Suprapubic skin (tissue), 4 donors: ENCODE data around the gene PAK5. TPM values are rescaled to one million over a fixed set of nuclear protein-coding genes. Genes with fewer than 3 reads are reported as not detected.

ENCODE experiments used
- DNase-seq, 2 donors: peaks; one replicate each; pipeline ENCODE4 v3.0.0-alpha.2; 2019; ENCODE audit warnings: low spot score in 2 of 2
- H3K27ac ChIP-seq: fragments of 200-600 bp; sonication (generic); one replicate; pipeline ENCODE4 v1.5.1; 2019
- H3K27me3 ChIP-seq: fragments of 200-600 bp; sonication (generic); one replicate; pipeline ENCODE4 v1.5.1; 2019
- H3K36me3 ChIP-seq: fragments of 200-600 bp; sonication (generic); one replicate; pipeline ENCODE4 v1.5.1; 2019
- H3K4me1 ChIP-seq: fragments of 200-600 bp; sonication (generic); one replicate; pipeline ENCODE4 v1.5.1; 2019
- H3K4me3 ChIP-seq: fragments of 200-600 bp; sonication (generic); one replicate; pipeline ENCODE4 v1.5.1; 2019; ENCODE audit warnings: mild to moderate bottlenecking
- H3K9me3 ChIP-seq: fragments of 200-600 bp; sonication (generic); one replicate; pipeline ENCODE4 v1.5.1; 2019
- CTCF ChIP-seq, 2 donors: fragments of 200-600 bp in 1 of 2; fragments of 450-650 bp in 1 of 2; sonication (generic) in 1 of 2; IDR thresholded peaks; one replicate each; pipeline ENCODE4 v1.5.1; 2016 to 2019; ENCODE audit warnings: antibody characterized with exemption in 2 of 2, mild to moderate bottlenecking in 1 of 2, moderate library complexity in 1 of 2
- EP300 ChIP-seq: sonication (generic); formaldehyde crosslinking; IDR thresholded peaks from one replicate; pipeline ENCODE4 v1.6.1; 2017; ENCODE audit warnings: antibody characterized with exemption
- POLR2A ChIP-seq, 2 donors: fragments of 450-650 bp; IDR thresholded peaks; one replicate each; pipeline ENCODE4 v1.6.1; 2017; ENCODE audit warnings: antibody characterized with exemption in 2 of 2, mild to moderate bottlenecking in 2 of 2, moderate library complexity in 2 of 2
- POLR2AphosphoS5 ChIP-seq, 3 donors: sonication (generic); formaldehyde crosslinking; IDR thresholded peaks; one replicate each; pipeline ENCODE4 v1.6.1; 2017; ENCODE audit warnings: antibody characterized with exemption in 3 of 3
- WGBS: methylation state at CpG from one replicate; pipeline ENCODE4 v1.1.5; 2018; 5-methylcytosine and 5-hydroxymethylcytosine counted together
- total RNA-seq, 4 donors: library from RNA; depleted of rRNA; stranded (reverse); fragments of >200 nt; gene quantifications; one replicate each; pipeline ENCODE4 v1.1.0, GENCODE V29; 2016

The PAK5 gene
- total RNA-seq, 4 donors from 2014 or later: 0.10 to 0.56 (median 0.21) TPM; not detected in 1

DNA sequence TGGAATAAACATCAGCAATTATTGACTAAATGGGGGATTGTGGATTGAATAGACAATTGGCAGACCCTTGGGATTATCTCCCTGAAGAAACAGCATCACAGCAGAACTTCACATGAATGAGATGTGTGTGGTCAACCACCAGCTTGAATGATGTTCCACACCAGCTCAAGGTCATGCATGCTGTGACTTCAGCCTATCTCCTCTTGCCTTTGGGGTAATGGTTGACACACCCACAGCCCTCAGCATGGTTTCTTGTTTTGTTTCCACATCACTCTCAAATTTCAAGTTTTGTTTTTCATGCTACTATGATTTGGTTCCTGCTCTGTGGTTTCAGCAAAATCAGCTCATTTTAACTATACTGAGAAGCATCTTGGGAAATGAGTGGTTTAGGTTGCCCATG, 94.3 kb downstream of the PAK5 start:
- no peak for DNase-seq
- Histone ChIP-seq H3K4me3 (no peak overlapping the region), H3K9me3 (no peaks in the 10 kb centered on the region), H3K27ac (no peak overlapping the region), H3K36me3 (no peaks in the 10 kb centered on the region), H3K4me1 (no peaks in the 10 kb centered on the region), H3K27me3 (no peaks in the 10 kb centered on the region)
- TF ChIP-seq POLR2AphosphoS5 (IDR thresholded peaks at IDR 0.05) (no peak), POLR2A (IDR thresholded peaks at IDR 0.05) (no peak), CTCF (IDR thresholded peaks at IDR 0.05) (no peak), EP300 (no peak)

- no peak overlapping the region for H3K4me3 ChIP-seq
- H3K27me3 ChIP-seq: no peaks in the 10 kb centered on the region
- no peak for DNase-seq
- H3K27ac ChIP-seq: no peak overlapping the region
- H3K9me3 ChIP-seq: no peaks in the 10 kb centered on the region
- TF ChIP-seq POLR2A (IDR thresholded peaks at IDR 0.05): no peak
- TF ChIP-seq EP300: no peak
- TF ChIP-seq CTCF (IDR thresholded peaks at IDR 0.05): no peak
- no peak for TF ChIP-seq POLR2AphosphoS5 (IDR thresholded peaks at IDR 0.05)
- H3K36me3 ChIP-seq: no peaks in the 10 kb centered on the region
- H3K4me1 ChIP-seq: no peaks in the 10 kb centered on the region
Measured at GRCh38 chr20:9743871-9744270, 95.0 kb downstream of the PAK5 start.

GRCh38 chr20:9742821-9743220, 96.1 kb downstream of the PAK5 start:
- no peaks in the 10 kb centered on the region for H3K36me3 ChIP-seq
- no peaks in the 10 kb centered on the region for H3K9me3 ChIP-seq
- no peaks in the 10 kb centered on the region for H3K27me3 ChIP-seq
- DNase-seq: no peak
- no peak for TF ChIP-seq POLR2AphosphoS5 (IDR thresholded peaks at IDR 0.05)
- TF ChIP-seq CTCF (IDR thresholded peaks at IDR 0.05): no peak
- no peak for TF ChIP-seq EP300
- TF ChIP-seq POLR2A (IDR thresholded peaks at IDR 0.05): no peak
- H3K4me1 ChIP-seq: no peaks in the 10 kb centered on the region
- H3K27ac ChIP-seq: no peak overlapping the region
- WGBS: 75% methylated on average over 5 of the region's 5 CpGs
- no peak overlapping the region for H3K4me3 ChIP-seq

DNA sequence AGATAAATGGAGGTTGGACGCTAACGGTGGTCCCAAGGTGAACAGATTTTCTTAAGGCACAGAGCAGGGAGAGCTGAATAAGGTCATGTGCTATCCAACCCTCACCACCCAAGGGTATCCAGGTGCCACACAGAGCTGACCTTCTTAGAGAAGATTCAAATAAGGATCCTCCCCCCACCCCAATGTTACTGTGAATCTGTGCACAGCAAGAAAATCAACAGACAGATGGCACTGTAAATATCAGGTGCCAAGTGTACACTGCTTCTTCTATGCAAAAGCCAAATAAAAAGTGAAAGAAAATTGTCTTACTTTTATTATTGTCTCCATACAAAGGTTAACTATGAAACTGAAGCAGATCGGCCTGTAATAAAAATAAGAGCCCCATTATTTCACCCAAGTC, 96.9 kb downstream of the PAK5 start:
- TF ChIP-seq POLR2A (IDR thresholded peaks at IDR 0.05) (no peak), POLR2AphosphoS5 (IDR thresholded peaks at IDR 0.05) (no peak), EP300 (no peak), CTCF (IDR thresholded peaks at IDR 0.05) (no peak)
- Histone ChIP-seq H3K27ac (no peak overlapping the region), H3K4me1 (no peaks in the 10 kb centered on the region), H3K9me3 (peaks cover 4% of the 10 kb centered on the region), H3K36me3 (no peaks in the 10 kb centered on the region), H3K4me3 (no peak overlapping the region), H3K27me3 (no peaks in the 10 kb centered on the region)
- DNase-seq: no peak
- WGBS: 88% methylated on average over 3 of the region's 3 CpGs

DNA sequence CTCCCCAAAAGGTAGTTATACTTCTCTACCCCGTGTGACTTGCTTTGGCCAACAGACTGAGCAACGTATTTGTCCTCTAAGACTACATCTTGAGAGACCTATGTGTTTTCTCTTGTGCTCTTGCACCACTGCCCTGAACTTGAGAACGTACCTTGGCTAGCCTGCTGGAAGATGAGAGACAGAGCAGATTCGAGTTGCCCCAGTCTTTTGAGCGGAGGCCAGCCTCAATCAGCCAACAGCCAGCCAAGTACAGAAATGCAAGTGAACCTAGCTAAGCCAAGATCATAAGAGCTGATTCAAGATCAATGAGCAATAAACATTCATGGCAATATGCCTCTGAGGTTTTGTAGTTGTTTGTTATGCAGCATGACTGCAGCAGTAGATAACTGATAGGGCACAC, 98.4 kb downstream of the PAK5 start:
- H3K27me3 ChIP-seq: no peaks in the 10 kb centered on the region
- H3K4me3 ChIP-seq: no peak overlapping the region
- WGBS: 79% methylated on average over 5 of the region's 5 CpGs
- TF ChIP-seq POLR2AphosphoS5 (IDR thresholded peaks at IDR 0.05) (no peak), EP300 (no peak), CTCF (IDR thresholded peaks at IDR 0.05) (no peak), POLR2A (IDR thresholded peaks at IDR 0.05) (no peak)
- no peak for DNase-seq
- peaks cover 4% of the 10 kb centered on the region for H3K9me3 ChIP-seq
- H3K36me3 ChIP-seq: no peaks in the 10 kb centered on the region
- H3K27ac ChIP-seq: no peak overlapping the region
- H3K4me1 ChIP-seq: no peaks in the 10 kb centered on the region
